Astrocyte (in vitro differentiated cells and primary cell): Measurements from ENCODE around the gene MPEG1. TPM values are rescaled to one million over a fixed set of nuclear protein-coding genes. Genes with fewer than 3 reads are reported as not detected.

Source experiments
- DNase-seq: peaks from one replicate; pipeline ENCODE4 v3.0.0-alpha.2; 2010; ENCODE audit warnings: low read depth
- FAIRE-seq: peaks from 2 replicates; lab custom pipeline; 2011; peaks lifted over from hg19 to GRCh38; lab: Jason Lieb, UNC
- H2AFZ ChIP-seq: 2 replicates; pipeline ENCODE4 v1.6.0; 2012; ENCODE audit warnings: low read depth, low read length, inconsistent platforms
- H3K27ac ChIP-seq: 2 replicates; pipeline ENCODE4 v1.5.1; 2011; ENCODE audit warnings: low read depth, low read length, inconsistent platforms
- H3K27me3 ChIP-seq: 2 replicates; pipeline ENCODE4 v1.6.0; 2011; ENCODE audit warnings: low read length, inconsistent platforms; ENCODE audit not compliant: insufficient read depth
- H3K36me3 ChIP-seq: 2 replicates; pipeline ENCODE4 v1.5.1; 2011; ENCODE audit warnings: low read length, inconsistent platforms; ENCODE audit not compliant: insufficient read depth
- H3K4me1 ChIP-seq: 2 replicates; pipeline ENCODE4 v1.5.1; 2011; ENCODE audit warnings: low read length, inconsistent platforms; ENCODE audit not compliant: insufficient read depth
- H3K4me2 ChIP-seq: 2 replicates; pipeline ENCODE4 v1.6.0; 2012; ENCODE audit warnings: low read length, inconsistent platforms
- H3K4me3 ChIP-seq: 2 replicates; pipeline ENCODE4 v1.5.1; 2011; ENCODE audit warnings: low read depth, mild to moderate bottlenecking, low read length, inconsistent platforms; ENCODE audit not compliant: insufficient read depth
- H3K79me2 ChIP-seq: 2 replicates; pipeline ENCODE4 v1.6.0; 2012; ENCODE audit warnings: mild to moderate bottlenecking, low read length, inconsistent platforms; ENCODE audit not compliant: insufficient read depth
- H3K9ac ChIP-seq: 2 replicates; pipeline ENCODE4 v1.6.0; 2012; ENCODE audit warnings: mild to moderate bottlenecking, low read length, inconsistent platforms
- H3K9me3 ChIP-seq: 2 replicates; pipeline ENCODE4 v1.5.1; 2012; ENCODE audit warnings: low read depth, mild to moderate bottlenecking, low read length, inconsistent platforms; ENCODE audit not compliant: insufficient read depth
- H4K20me1 ChIP-seq: 2 replicates; pipeline ENCODE4 v1.6.0; 2012; ENCODE audit warnings: low read length, inconsistent platforms; ENCODE audit not compliant: insufficient read depth
- H3K27ac Mint-ChIP-seq: one replicate; pipeline ENCODE4 v1.8.0; 2021; ENCODE audit warnings: mild to moderate bottlenecking, mixed read lengths; ENCODE audit not compliant: unreplicated experiment
- H3K27me3 Mint-ChIP-seq: one replicate; pipeline ENCODE4 v1.8.0; 2021; ENCODE audit warnings: low read depth, mixed read lengths; ENCODE audit not compliant: unreplicated experiment
- H3K36me3 Mint-ChIP-seq: one replicate; pipeline ENCODE4 v1.8.0; 2021; ENCODE audit warnings: low read depth, mixed read lengths; ENCODE audit not compliant: unreplicated experiment
- H3K4me1 Mint-ChIP-seq: one replicate; pipeline ENCODE4 v1.8.0; 2021; ENCODE audit warnings: low read depth, mixed read lengths; ENCODE audit not compliant: unreplicated experiment
- H3K4me3 Mint-ChIP-seq: one replicate; pipeline ENCODE4 v1.8.0; 2021; ENCODE audit warnings: mild to moderate bottlenecking, moderate library complexity, mixed read lengths; ENCODE audit not compliant: unreplicated experiment
- H3K9me3 Mint-ChIP-seq: one replicate; pipeline ENCODE4 v1.8.0; 2021; ENCODE audit warnings: mild to moderate bottlenecking, mixed read lengths; ENCODE audit not compliant: unreplicated experiment
- CTCF ChIP-seq: IDR thresholded peaks from 2 replicates; pipeline ENCODE4 v1.5.1; 2011; ENCODE audit warnings: low read depth, mild to moderate bottlenecking, inconsistent platforms, low read length, moderate library complexity; ENCODE audit not compliant: insufficient read depth
- EZH2 ChIP-seq: IDR thresholded peaks from 2 replicates; pipeline ENCODE4 v1.6.1; 2012; ENCODE audit warnings: mild to moderate bottlenecking, low read length, inconsistent platforms; ENCODE audit not compliant: insufficient read depth
- total RNA-seq: library from RNA; stranded (reverse); gene quantifications from 2 replicates; pipeline ENCODE4 v1.2.1, GENCODE V29; 2021

MPEG1 gene
- total RNA-seq, 1 donor from 2014 or later: not detected

GRCh38 chr11:59218893-59219292 lies 6.2 kb upstream of the MPEG1 start:
- no peaks in the 10 kb centered on the region for H3K4me1 ChIP-seq
- H3K4me3 Mint-ChIP-seq: no peak overlapping the region
- H3K27me3 ChIP-seq: peaks cover 16% of the 10 kb centered on the region

DNA sequence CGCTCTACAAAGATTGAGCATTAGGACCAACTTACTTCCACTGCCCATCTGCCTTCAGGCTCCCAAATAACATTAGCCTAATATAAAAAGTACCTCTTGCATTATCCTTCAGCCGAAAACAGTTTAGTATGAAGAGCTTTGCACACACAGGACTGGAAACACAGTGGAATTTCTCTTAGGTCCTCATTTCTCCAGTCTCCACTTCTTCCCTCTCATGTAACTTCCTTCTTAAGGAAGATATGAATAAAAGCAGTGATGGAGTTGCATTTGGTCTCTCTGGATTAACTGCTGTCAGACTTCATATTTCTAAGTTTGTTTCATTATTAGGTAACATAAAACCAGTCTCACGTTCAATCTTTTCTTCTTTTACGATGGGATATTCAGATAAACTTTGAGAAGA lies 5.6 kb upstream of the MPEG1 start:
- no peaks in the 10 kb centered on the region for H3K36me3 Mint-ChIP-seq
- H3K9ac ChIP-seq: no peak overlapping the region
- no peak overlapping the region for H2AFZ ChIP-seq
- H3K4me1 Mint-ChIP-seq: peaks cover 12% of the 10 kb centered on the region
- H3K27me3 ChIP-seq: peaks cover 20% of the 10 kb centered on the region
- no peaks in the 10 kb centered on the region for H3K9me3 Mint-ChIP-seq
- H4K20me1 ChIP-seq: no peaks in the 10 kb centered on the region
- no peak for DNase-seq
- no peak overlapping the region for H3K4me3 Mint-ChIP-seq
- H3K36me3 ChIP-seq: no peaks in the 10 kb centered on the region
- H3K27ac Mint-ChIP-seq: no peak overlapping the region
- no peaks in the 10 kb centered on the region for H3K9me3 ChIP-seq
- no peak overlapping the region for H3K4me2 ChIP-seq
- no peaks in the 10 kb centered on the region for H3K79me2 ChIP-seq
- no peak overlapping the region for H3K4me3 ChIP-seq
- H3K4me1 ChIP-seq: no peaks in the 10 kb centered on the region
- TF ChIP-seq EZH2 (no peak), CTCF (no peak)
- FAIRE-seq: no peak
- no peak overlapping the region for H3K27ac ChIP-seq
- H3K27me3 Mint-ChIP-seq: peaks cover 19% of the 10 kb centered on the region

More at GRCh38 chr11:59218893-59219292, 6.2 kb upstream of the MPEG1 start:
- Histone ChIP-seq H3K36me3 (no peaks in the 10 kb centered on the region), H3K9ac (no peak overlapping the region), H3K9me3 (no peaks in the 10 kb centered on the region), H3K79me2 (no peaks in the 10 kb centered on the region), H3K4me3 (no peak overlapping the region), H2AFZ (no peak overlapping the region), H3K4me2 (no peak overlapping the region), H3K27ac (no peak overlapping the region), H4K20me1 (no peaks in the 10 kb centered on the region)
- Mint-ChIP-seq H3K4me1 (peaks cover 12% of the 10 kb centered on the region), H3K27ac (no peak overlapping the region), H3K9me3 (no peaks in the 10 kb centered on the region), H3K27me3 (peaks cover 19% of the 10 kb centered on the region), H3K36me3 (no peaks in the 10 kb centered on the region)
- no peak for DNase-seq
- no peak for FAIRE-seq
- TF ChIP-seq CTCF: no peak
- no peak for TF ChIP-seq EZH2

GRCh38 chr11:59216641-59217564 lies 4.2 kb upstream of the MPEG1 start:
- Histone ChIP-seq H4K20me1 (no peaks in the 10 kb centered on the region), H3K4me3 (no peak overlapping the region), H3K9me3 (no peaks in the 10 kb centered on the region), H3K4me2 (no peak overlapping the region), H3K4me1 (no peaks in the 10 kb centered on the region), H3K27ac (no peak overlapping the region), H3K9ac (no peak overlapping the region), H3K79me2 (no peaks in the 10 kb centered on the region), H2AFZ (no peak overlapping the region), H3K27me3 (peaks cover 34% of the 10 kb centered on the region), H3K36me3 (no peaks in the 10 kb centered on the region)
- TF ChIP-seq EZH2 (no peak), CTCF (no peak)
- Mint-ChIP-seq H3K4me3 (no peak overlapping the region), H3K36me3 (no peaks in the 10 kb centered on the region), H3K4me1 (peaks cover 12% of the 10 kb centered on the region), H3K27ac (no peak overlapping the region), H3K9me3 (no peaks in the 10 kb centered on the region), H3K27me3 (peaks cover 27% of the 10 kb centered on the region)
- FAIRE-seq: no peak
- no peak for DNase-seq
